ENCODE measurements around the gene TPCN1.

Gene TPCN1

DNA sequence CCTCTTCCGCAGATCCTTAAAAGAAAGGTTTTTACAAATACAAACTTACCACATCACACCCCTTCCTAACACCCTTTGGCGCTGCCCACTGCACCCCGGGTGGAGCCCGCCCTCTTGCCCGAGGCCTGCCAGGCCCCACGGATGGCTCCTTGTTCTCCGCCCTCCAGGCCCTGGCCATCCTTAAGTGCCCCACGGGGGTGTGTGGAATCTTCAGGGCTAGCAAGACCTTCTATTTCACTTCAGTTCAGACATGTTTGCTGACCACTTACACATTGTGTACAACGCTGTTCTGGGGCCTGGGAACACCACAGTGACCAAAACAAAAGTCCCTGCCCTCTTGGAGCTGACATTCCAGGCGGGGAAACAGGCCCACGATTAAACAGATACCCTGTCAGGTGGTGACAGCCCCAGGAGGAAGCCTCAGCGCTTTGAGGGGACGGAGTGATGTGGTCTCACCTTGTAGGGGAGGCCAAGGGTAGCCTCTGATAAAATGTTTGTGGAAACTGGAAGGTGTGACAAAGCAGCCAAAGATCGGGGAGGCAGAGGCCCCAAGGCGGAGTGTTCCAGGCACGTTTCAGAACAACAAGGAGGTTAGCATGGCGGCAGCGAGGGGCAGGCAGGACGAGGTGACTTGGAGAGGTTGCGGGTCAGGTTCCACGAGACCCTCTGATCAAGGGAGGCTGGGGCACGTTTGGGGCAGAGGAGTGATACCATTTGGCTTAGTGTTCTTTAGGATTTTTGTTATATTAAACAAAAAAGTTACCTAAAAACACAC lies 27.0 kb downstream of the TPCN1 start:
- in situ Hi-C loops (cut with HindIII; ENCODE audit: low pct_ligation_motif_present, low sequenced_read_pairs) = no loop called here
- TF ChIP-seq, protein P1, sequence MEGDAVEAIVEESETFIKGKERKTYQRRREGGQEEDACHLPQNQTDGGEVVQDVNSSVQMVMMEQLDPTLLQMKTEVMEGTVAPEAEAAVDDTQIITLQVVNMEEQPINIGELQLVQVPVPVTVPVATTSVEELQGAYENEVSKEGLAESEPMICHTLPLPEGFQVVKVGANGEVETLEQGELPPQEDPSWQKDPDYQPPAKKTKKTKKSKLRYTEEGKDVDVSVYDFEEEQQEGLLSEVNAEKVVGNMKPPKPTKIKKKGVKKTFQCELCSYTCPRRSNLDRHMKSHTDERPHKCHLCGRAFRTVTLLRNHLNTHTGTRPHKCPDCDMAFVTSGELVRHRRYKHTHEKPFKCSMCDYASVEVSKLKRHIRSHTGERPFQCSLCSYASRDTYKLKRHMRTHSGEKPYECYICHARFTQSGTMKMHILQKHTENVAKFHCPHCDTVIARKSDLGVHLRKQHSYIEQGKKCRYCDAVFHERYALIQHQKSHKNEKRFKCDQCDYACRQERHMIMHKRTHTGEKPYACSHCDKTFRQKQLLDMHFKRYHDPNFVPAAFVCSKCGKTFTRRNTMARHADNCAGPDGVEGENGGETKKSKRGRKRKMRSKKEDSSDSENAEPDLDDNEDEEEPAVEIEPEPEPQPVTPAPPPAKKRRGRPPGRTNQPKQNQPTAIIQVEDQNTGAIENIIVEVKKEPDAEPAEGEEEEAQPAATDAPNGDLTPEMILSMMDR (IDR thresholded peaks at IDR 0.05; ENCODE audit: low read depth, low read length, missing control alignments) = no peak
- Histone ChIP-seq H3K27me3 (replicated peaks) (no peaks in the 10 kb centered on the region), H3K36me3 (replicated peaks) (peaks cover 6% of the 10 kb centered on the region), H3K27ac (no peak overlapping the region), H3K4me3 (ENCODE audit: low read depth, low read length) (no peak overlapping the region)
- DNase-seq = no peak

DNA sequence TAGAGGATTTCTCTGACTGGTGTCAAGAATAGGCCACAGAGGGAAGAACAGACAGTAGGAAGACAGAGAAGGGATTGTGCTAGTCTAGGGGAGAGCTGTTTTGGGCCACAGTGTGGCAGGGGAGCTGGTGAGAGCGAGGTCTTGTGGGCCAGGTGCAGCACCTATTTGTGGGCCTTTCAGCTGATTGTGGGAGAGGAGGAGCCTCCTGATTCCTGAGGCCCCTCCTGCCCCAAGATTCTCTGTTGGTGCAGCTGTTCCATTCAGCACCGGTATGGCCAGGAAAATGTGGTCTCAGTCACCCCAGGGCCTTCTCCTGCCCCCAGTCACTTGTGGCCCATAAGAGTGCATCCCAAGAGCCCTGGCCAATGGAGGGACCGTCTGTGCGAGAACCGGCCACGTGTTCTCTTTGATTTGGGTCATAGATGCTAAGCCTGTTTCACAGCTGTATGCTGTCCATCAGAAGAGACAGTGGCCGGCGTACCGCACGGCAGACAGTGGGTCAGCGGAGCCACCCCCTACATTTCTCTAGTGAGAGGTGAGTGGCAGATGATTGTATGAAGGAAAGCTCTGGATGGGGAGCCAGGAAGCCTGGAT lies 27.7 kb downstream of the TPCN1 start:
- in situ Hi-C loops (cut with HindIII; ENCODE audit: low pct_ligation_motif_present, low sequenced_read_pairs) = no loop called here
- Histone ChIP-seq H3K27me3 (replicated peaks) (no peaks in the 10 kb centered on the region), H3K27ac (no peak overlapping the region), H3K4me3 (ENCODE audit: low read depth, low read length) (no peak overlapping the region), H3K36me3 (replicated peaks) (peaks cover 6% of the 10 kb centered on the region)
- DNase-seq = no peak
- TF ChIP-seq, protein P1 (IDR thresholded peaks at IDR 0.05; ENCODE audit: low read depth, low read length, missing control alignments) = no peak

DNA sequence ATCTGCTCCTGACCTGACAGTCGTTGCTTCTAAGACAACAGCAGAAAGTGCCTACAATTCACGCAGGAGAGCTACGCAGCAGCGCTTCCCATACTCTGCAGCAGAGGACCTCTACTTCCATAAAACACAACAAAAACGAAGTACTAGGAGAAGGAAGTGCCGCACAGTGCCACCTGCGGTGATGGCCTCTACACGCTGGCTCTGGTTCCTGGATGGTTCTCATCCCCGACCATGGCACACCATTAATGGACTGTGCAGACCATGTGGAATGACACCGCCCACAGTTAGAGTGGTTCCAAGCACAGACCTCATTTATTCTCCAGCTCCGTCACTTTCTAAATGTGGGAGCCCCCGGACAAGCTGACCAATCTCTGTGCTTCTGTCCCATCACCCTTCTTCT lies 28.3 kb downstream of the TPCN1 start:
- in situ Hi-C loops (cut with HindIII; ENCODE audit: low pct_ligation_motif_present, low sequenced_read_pairs) = no loop called here
- TF ChIP-seq, protein P1 (IDR thresholded peaks at IDR 0.05; ENCODE audit: low read depth, low read length, missing control alignments) = no peak
- no peak for DNase-seq
- H3K27me3 ChIP-seq (replicated peaks) = no peaks in the 10 kb centered on the region
- H3K27ac ChIP-seq = no peak overlapping the region
- peaks cover 6% of the 10 kb centered on the region for H3K36me3 ChIP-seq (replicated peaks)
- no peak overlapping the region for H3K4me3 ChIP-seq (ENCODE audit: low read depth, low read length)

DNA sequence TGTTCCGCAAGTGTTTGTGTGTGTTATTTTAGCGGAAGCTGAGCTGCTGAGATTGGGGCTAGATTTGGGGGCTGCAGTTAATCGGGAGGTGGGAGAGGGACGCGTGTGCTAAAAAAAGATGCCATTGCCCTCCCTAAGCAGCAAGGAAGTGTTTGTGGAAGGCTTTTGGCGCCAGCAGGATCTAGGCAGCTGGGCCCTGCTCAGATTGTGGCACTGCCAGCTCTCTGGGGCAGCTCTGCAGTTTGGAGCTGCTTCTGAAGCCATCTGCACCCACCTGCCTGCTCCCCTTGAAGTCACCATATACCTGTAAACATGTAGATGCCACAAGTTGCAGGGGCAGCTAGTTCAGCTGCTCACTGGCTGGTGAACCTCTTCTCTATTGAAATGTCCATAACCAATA lies 28.8 kb downstream of the TPCN1 start:
- TF ChIP-seq, protein P1 (IDR thresholded peaks at IDR 0.05; ENCODE audit: low read depth, low read length, missing control alignments) = no peak
- H3K36me3 ChIP-seq (replicated peaks) = peaks cover 6% of the 10 kb centered on the region
- no peaks in the 10 kb centered on the region for H3K27me3 ChIP-seq (replicated peaks)
- no peak overlapping the region for H3K27ac ChIP-seq
- DNase-seq = no peak
- H3K4me3 ChIP-seq (ENCODE audit: low read depth, low read length) = no peak overlapping the region
- in situ Hi-C loops (cut with HindIII; ENCODE audit: low pct_ligation_motif_present, low sequenced_read_pairs) = no loop called here

DNA sequence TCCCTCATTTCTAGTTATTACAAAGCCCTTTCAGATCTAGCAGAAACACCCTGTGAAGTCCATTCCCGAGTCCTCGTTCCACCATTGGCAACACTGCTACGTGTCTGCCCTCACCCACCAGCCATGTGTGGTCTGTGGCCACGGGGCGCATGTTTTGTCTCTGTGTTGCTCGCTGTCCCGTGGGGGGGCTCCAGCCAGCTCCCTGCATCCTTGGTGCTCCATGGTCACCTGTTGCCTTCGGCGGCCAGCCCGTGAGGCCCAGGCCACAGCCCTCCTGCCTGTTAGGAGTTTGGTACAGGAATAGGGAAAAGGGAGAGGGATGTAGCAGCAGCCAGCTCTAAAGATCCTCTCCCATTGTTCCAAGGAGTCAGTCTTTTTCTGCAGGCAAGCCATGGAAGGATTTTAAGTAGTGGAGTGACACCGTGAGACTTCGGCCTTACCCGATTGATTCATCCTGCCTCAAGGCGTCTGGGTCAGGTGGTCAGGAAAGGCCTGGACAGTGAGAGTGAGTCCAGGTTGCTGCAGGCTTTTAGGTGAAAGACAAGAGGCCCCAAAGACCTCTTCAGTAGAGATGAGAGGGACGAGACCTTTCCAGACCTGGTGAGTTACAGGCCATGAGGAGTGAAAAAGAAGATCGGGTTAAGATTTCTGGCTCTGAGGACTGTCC lies 30.3 kb downstream of the TPCN1 start:
- Histone ChIP-seq H3K27me3 (replicated peaks) (no peaks in the 10 kb centered on the region), H3K36me3 (replicated peaks) (peaks cover 5% of the 10 kb centered on the region), H3K4me3 (ENCODE audit: low read depth, low read length) (no peak overlapping the region), H3K27ac (no peak overlapping the region)
- DNase-seq = no peak
- in situ Hi-C loops (cut with HindIII; ENCODE audit: low pct_ligation_motif_present, low sequenced_read_pairs) = no loop called here
- TF ChIP-seq, protein P1 (IDR thresholded peaks at IDR 0.05; ENCODE audit: low read depth, low read length, missing control alignments) = no peak
